Measurements from ENCODE around the gene ZNF273.
"Not testable (repeated sequence)": the region's sequence is repeated elsewhere in the genome, so short reads cannot be mapped to it uniquely, and the experiment has no call there.

Gene ZNF273

GRCh38 chr7:64938540-64938939 lies 35.5 kb downstream of the ZNF273 start:
- no peaks in the 10 kb centered on the region for H3K27me3 ChIP-seq (ENCODE audit: low read depth, low read length)
- H4K20me1 ChIP-seq (ENCODE audit: insufficient read depth, low read length): no peaks in the 10 kb centered on the region
- no peak overlapping the region for H2AFZ ChIP-seq (ENCODE audit: low read depth, low read length)
- H3K36me3 ChIP-seq (replicated peaks; ENCODE audit: low read depth, low read length): peaks cover 24% of the 10 kb centered on the region
- no peaks in the 10 kb centered on the region for H3K4me1 ChIP-seq (ENCODE audit: low read length)
- no peak overlapping the region for H3K4me3 ChIP-seq (ENCODE audit: low read length)
- no peak overlapping the region for H3K27ac ChIP-seq (ENCODE audit: low read length)
- no peak overlapping the region for H3K9ac ChIP-seq (ENCODE audit: low read length)
- no peaks in the 10 kb centered on the region for H3K9me3 ChIP-seq (ENCODE audit: insufficient read depth, low read length)
- no peak overlapping the region for H3K4me2 ChIP-seq (ENCODE audit: low read length)
- no peaks in the 10 kb centered on the region for H3K79me2 ChIP-seq (ENCODE audit: low read length)
- TF ChIP-seq EZH2phosphoT487 (IDR thresholded peaks at IDR 0.05; ENCODE audit: low read depth) (no peak), CTCF (IDR thresholded peaks at IDR 0.05; ENCODE audit: low read depth, low read length) (no peak)

GRCh38 chr7:64940021-64940420 lies 36.9 kb downstream of the ZNF273 start:
- H3K9ac ChIP-seq (ENCODE audit: low read length); H4K20me1 ChIP-seq (ENCODE audit: insufficient read depth, low read length); H3K27me3 ChIP-seq (ENCODE audit: low read depth, low read length): not testable (repeated sequence)

GRCh38 chr7:64944667-64945502 lies 41.8 kb downstream of the ZNF273 start:
- not testable (repeated sequence) for H3K9me3 ChIP-seq (ENCODE audit: insufficient read depth, low read length); H3K9ac ChIP-seq (ENCODE audit: low read length); H3K79me2 ChIP-seq (ENCODE audit: low read length); H3K4me2 ChIP-seq (ENCODE audit: low read length); H3K27ac ChIP-seq (ENCODE audit: low read length); H2AFZ ChIP-seq (ENCODE audit: low read depth, low read length); H3K4me1 ChIP-seq (ENCODE audit: low read length); H3K36me3 ChIP-seq (replicated peaks; ENCODE audit: low read depth, low read length); H4K20me1 ChIP-seq (ENCODE audit: insufficient read depth, low read length); H3K4me3 ChIP-seq (ENCODE audit: low read length); H3K27me3 ChIP-seq (ENCODE audit: low read depth, low read length)

More at GRCh38 chr7:64940021-64940420, 36.9 kb downstream of the ZNF273 start:
- H3K4me1 ChIP-seq (ENCODE audit: low read length); H3K9me3 ChIP-seq (ENCODE audit: insufficient read depth, low read length); H3K27ac ChIP-seq (ENCODE audit: low read length); H2AFZ ChIP-seq (ENCODE audit: low read depth, low read length); H3K4me2 ChIP-seq (ENCODE audit: low read length); H3K4me3 ChIP-seq (ENCODE audit: low read length); H3K79me2 ChIP-seq (ENCODE audit: low read length): not testable (repeated sequence)
- peaks cover 18% of the 10 kb centered on the region for H3K36me3 ChIP-seq (replicated peaks; ENCODE audit: low read depth, low read length)

GRCh38 chr7:64945503-64946175 lies 42.6 kb downstream of the ZNF273 start:
- TF ChIP-seq EZH2phosphoT487 (IDR thresholded peaks at IDR 0.05; ENCODE audit: low read depth) (no peak), CTCF (IDR thresholded peaks at IDR 0.05; ENCODE audit: low read depth, low read length) (no peak)
- Histone ChIP-seq H3K4me1 (ENCODE audit: low read length) (no peaks in the 10 kb centered on the region), H3K27me3 (ENCODE audit: low read depth, low read length) (no peaks in the 10 kb centered on the region), H3K9ac (ENCODE audit: low read length) (no peak overlapping the region), H2AFZ (ENCODE audit: low read depth, low read length) (no peak overlapping the region), H3K36me3 (replicated peaks; ENCODE audit: low read depth, low read length) (no peaks in the 10 kb centered on the region), H3K27ac (ENCODE audit: low read length) (no peak overlapping the region), H3K4me3 (ENCODE audit: low read length) (no peak overlapping the region), H4K20me1 (ENCODE audit: insufficient read depth, low read length) (no peaks in the 10 kb centered on the region), H3K9me3 (ENCODE audit: insufficient read depth, low read length) (no peaks in the 10 kb centered on the region), H3K4me2 (ENCODE audit: low read length) (no peak overlapping the region), H3K79me2 (ENCODE audit: low read length) (no peaks in the 10 kb centered on the region)

GRCh38 chr7:64946772-64947171 lies 43.7 kb downstream of the ZNF273 start:
- Histone ChIP-seq H3K79me2 (ENCODE audit: low read length) (no peaks in the 10 kb centered on the region), H3K4me1 (ENCODE audit: low read length) (no peaks in the 10 kb centered on the region), H3K27ac (ENCODE audit: low read length) (no peak overlapping the region), H3K9ac (ENCODE audit: low read length) (no peak overlapping the region), H3K4me2 (ENCODE audit: low read length) (no peak overlapping the region), H2AFZ (ENCODE audit: low read depth, low read length) (no peak overlapping the region), H3K36me3 (replicated peaks; ENCODE audit: low read depth, low read length) (no peaks in the 10 kb centered on the region), H3K4me3 (ENCODE audit: low read length) (no peak overlapping the region), H4K20me1 (ENCODE audit: insufficient read depth, low read length) (no peaks in the 10 kb centered on the region), H3K9me3 (ENCODE audit: insufficient read depth, low read length) (no peaks in the 10 kb centered on the region), H3K27me3 (ENCODE audit: low read depth, low read length) (no peaks in the 10 kb centered on the region)
- no peak for TF ChIP-seq EZH2phosphoT487 (IDR thresholded peaks at IDR 0.05; ENCODE audit: low read depth)
- TF ChIP-seq CTCF (IDR thresholded peaks at IDR 0.05; ENCODE audit: low read depth, low read length): 0 out of 2 replicates have a peak, but pooled peaks have one; percentile 9
